ENCODE data around the gene SREBF2.

DNA sequence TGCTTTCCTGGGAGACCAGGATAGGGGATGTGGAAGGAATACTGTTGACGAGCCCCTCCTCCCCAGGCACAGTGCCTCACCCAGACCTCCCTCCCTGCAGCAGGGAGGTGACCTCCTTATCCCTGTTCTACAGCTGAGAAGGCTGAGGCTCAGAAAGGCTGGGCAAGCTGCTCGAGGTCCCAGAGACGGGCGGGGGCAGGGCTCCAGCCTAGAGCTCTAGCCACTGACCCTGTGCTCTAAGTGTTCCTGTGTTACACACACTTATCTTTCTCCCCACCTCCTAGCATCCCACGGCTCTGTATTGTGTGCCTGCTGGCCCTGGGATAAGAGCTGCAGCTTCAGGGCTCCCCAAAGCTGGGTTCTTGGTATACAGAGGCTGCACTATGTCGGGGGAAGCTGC is 24.5 kb upstream of the SREBF2 start:
- TF ChIP-seq, protein P1, sequence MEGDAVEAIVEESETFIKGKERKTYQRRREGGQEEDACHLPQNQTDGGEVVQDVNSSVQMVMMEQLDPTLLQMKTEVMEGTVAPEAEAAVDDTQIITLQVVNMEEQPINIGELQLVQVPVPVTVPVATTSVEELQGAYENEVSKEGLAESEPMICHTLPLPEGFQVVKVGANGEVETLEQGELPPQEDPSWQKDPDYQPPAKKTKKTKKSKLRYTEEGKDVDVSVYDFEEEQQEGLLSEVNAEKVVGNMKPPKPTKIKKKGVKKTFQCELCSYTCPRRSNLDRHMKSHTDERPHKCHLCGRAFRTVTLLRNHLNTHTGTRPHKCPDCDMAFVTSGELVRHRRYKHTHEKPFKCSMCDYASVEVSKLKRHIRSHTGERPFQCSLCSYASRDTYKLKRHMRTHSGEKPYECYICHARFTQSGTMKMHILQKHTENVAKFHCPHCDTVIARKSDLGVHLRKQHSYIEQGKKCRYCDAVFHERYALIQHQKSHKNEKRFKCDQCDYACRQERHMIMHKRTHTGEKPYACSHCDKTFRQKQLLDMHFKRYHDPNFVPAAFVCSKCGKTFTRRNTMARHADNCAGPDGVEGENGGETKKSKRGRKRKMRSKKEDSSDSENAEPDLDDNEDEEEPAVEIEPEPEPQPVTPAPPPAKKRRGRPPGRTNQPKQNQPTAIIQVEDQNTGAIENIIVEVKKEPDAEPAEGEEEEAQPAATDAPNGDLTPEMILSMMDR (IDR thresholded peaks at IDR 0.05; ENCODE audit: insufficient read depth, low read length): no peak
- TF ChIP-seq, protein P2, sequence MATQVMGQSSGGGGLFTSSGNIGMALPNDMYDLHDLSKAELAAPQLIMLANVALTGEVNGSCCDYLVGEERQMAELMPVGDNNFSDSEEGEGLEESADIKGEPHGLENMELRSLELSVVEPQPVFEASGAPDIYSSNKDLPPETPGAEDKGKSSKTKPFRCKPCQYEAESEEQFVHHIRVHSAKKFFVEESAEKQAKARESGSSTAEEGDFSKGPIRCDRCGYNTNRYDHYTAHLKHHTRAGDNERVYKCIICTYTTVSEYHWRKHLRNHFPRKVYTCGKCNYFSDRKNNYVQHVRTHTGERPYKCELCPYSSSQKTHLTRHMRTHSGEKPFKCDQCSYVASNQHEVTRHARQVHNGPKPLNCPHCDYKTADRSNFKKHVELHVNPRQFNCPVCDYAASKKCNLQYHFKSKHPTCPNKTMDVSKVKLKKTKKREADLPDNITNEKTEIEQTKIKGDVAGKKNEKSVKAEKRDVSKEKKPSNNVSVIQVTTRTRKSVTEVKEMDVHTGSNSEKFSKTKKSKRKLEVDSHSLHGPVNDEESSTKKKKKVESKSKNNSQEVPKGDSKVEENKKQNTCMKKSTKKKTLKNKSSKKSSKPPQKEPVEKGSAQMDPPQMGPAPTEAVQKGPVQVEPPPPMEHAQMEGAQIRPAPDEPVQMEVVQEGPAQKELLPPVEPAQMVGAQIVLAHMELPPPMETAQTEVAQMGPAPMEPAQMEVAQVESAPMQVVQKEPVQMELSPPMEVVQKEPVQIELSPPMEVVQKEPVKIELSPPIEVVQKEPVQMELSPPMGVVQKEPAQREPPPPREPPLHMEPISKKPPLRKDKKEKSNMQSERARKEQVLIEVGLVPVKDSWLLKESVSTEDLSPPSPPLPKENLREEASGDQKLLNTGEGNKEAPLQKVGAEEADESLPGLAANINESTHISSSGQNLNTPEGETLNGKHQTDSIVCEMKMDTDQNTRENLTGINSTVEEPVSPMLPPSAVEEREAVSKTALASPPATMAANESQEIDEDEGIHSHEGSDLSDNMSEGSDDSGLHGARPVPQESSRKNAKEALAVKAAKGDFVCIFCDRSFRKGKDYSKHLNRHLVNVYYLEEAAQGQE (IDR thresholded peaks at IDR 0.05; ENCODE audit: insufficient replicate concordance, low read depth): no peak
- TF ChIP-seq POLR2AphosphoS5 (IDR thresholded peaks at IDR 0.05; ENCODE audit: low read depth) (no peak), SPI1 (IDR thresholded peaks at IDR 0.05; ENCODE audit: borderline replicate concordance, low read depth) (no peak), GABPA (IDR thresholded peaks at IDR 0.05; ENCODE audit: low read depth) (no peak)

Measured in HL-60 (cell line).